NCI-H1417 (cell line): ENCODE measurements around the gene AEBP2.
"Not testable (repeated sequence)": the region's sequence is repeated elsewhere in the genome, so short reads cannot be mapped to it uniquely, and the experiment has no call there.

Source experiments
- DNase-seq, 3 experiments: peaks; one replicate each; lab custom pipeline; 2025; lab: John Stamatoyannopoulos, UW

Gene AEBP2

DNA sequence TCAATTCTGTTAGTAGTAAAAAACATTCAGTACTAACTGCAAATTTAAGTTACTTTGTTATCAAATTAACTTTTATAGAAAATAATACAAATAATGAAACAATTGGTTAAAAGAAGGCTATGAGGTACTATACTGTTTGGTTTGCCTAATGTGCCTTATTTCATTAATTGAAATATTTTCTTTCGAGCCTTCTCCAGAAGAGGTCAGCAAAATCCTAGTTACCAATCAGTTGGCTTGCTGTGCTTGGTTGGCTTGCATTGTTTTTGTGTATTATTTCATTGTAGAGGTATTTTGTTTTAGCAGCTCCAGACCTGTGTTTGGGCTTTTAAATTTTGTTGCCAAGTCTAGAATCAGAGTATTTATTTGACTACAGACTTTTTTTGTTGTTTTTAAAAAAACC, 68.5 kb downstream of the AEBP2 start:
- no peak for DNase-seq

DNA sequence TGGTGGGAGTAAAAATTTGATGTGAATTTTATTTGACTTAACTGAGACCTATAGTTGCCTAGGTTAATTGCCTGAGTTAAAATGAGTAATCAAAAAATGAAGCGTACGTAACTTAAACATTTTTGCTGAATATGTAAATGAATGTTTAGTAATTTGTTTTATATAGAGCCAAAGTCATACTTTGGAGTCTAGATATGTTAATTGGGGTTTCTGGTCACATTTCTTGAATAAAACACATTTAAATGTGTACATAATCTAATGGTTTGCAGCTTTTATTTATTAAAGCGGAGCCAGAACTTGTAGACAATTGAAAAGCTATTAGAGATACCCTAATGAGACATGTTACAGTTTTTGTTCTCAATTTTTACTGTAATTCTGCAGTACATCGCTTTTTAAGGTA, 71.2 kb downstream of the AEBP2 start:
- DNase-seq, result no peak

DNA sequence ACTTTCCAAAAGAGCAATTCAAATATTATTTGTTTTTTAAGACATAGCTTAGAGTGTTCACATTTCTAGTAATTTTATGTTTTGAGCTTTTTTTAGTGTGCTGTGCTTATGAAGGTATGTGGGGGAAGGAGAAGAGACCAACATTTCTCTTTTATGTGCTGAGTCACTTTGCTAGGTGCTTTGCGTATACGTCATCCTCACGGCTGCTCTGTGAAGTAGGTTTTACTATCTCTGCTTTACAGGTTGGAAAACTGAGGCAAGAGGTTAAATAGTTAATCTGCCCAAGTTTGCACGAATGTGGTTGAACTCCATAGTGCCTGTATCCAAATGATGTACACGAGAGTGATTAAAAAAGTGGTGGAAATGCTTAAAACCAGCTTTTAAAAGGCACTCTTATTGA, 75.9 kb downstream of the AEBP2 start:
- DNase-seq, result no peak

GRCh38 chr12:19517583-19517982, 78.3 kb downstream of the AEBP2 start:
- DNase-seq, result no peak

- peak in 1 of 3 experiments; percentile 49 for DNase-seq
Observed at GRCh38 chr12:19518209-19518608, 78.9 kb downstream of the AEBP2 start.

DNA sequence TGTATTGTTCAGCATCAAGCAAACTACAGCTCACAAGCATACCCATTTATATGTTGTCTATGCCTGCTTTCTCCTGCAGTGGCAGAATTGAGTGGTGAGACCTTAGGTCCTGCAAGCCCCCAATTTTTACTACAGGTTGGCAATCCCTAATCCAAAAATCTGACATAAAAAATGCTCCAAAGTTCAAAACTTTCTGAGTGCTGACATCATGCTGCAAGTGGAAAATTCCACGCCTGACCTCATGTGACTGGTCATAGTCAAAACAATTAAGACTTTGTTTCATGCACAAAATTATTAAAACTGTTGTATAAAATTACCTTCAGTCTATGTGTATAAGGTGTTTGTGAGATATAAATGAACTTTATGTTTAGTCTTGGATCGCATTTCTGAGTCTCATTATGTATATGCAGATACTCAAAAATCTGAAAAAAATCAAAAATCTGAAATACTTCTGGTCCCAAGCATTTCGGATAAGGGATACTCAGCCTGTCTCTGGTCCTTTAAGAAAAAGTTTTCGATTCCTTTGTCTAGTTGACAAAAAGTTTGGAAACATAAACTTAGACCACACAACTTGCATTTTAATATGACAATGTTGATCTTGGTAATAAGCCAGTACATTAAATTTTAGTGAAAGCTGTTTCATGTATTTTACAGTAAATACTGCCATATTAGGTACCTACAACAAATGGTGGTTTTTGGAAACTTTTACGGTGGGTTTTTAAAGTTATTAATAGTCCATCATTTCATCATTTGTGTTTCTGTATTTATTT, 81.5 kb downstream of the AEBP2 start:
- no peak for DNase-seq

GRCh38 chr12:19525274-19525673, 86.0 kb downstream of the AEBP2 start:
- no peak for DNase-seq

- DNase-seq, result no peak
Observed at GRCh38 chr12:19527866-19528265, 88.6 kb downstream of the AEBP2 start.

GRCh38 chr12:19528750-19529149, 89.5 kb downstream of the AEBP2 start:
- no peak for DNase-seq

DNA sequence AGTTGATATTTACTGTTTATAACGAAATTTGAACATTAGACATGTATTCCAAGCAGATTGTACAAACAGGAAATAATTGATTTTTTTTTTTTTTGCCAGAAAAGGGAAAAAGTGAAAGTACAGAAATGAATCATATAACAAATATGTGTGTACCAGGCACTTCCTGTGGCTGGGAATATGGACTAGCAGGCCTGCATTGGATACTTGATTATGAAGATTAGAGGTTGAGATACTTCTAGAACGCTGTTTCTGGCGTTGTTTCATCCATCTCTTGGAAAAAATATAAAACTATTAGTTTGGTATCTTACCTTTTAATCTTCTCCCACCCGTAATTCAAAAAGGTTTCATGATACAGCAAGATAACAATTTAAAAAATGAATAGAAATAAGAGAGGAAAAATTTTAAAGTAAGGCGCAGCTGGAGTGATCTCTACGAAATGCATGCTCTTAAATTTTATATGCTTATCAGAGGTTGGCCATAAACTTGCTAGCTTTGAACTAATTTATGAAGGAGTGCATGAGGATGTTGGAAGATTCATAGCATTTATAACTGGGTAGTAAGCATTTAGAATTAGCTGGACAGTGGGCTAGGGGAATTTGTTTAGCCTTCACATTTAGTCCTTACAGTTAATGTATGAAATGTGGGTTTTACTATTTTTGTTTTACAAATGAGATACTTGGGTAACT, 90.8 kb downstream of the AEBP2 start:
- DNase-seq, result no peak

DNA sequence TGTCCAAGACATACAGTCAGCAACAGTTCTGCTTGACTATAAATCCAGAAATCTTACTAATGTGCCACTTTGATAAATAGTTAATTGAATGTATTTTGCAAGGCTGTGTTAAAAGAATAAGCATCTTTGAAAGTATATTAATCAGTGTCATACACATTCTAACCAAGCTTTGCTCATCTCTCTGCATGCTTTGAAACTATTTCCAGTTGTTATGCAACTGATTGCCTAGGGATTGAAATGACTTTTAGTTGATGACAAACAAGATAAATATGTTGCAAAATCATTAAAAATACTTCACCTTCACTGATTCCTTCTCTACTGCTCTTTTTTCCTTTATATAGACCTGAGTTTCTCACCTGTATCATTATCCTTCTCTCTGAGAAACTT, 91.3 kb downstream of the AEBP2 start:
- no peak for DNase-seq

DNA sequence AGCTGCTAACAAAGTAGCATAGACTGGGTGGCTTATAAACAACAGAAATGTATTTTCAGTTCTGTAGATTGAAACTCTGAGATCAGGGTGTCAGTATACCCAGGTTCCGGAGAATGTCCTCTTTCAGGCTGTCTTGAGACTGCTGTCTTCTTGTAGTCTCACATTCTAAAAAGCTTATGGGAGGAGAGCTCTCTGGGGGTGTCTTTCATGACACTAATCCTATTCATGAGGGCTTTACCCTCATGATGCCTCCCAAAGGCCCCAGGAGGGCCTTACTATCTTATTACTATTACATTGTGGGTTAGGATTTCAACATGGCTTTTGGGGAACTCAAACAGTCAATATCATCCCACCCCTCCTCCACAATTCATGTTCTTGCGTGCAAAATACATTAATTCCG, 94.3 kb downstream of the AEBP2 start:
- no peak for DNase-seq

DNA sequence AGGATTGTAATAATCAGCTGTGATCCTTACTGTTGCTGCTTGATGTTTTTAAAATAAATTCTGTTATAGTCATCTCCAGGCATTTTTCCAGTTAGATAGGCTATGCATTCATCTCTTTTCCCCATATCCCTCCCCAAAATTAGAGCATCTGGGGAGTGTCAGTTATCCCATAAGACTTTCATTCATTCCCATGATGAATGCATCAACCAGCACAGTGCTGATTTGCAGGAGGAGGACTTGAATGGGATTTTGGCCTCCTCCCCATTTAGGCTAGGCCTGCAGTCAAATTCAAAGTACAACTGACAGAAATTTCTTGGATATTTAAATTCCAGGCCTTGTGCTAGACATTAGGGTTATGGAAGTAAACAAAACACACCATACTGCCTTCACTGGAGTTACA, 99.8 kb downstream of the AEBP2 start:
- no peak for DNase-seq

DNA sequence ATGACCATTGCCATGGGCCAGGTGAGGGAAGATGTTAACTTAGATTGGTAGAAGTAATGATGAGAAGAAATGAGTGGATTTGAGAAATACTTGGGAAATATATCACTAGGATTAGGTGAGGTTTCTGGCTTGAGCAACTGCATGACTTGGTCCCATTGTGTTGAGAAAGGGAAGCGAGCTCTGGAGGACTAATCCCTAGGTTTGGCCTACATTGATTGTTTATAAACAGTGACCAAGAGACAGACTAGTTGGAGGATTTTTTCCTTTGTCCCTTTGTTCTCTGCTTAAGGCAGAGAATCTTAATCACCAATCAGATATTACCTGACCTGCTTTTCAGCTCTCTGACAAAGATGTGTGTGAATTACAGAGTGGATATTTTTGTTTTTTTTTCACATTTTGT, 100.5 kb downstream of the AEBP2 start:
- no peak for DNase-seq

- DNase-seq, result peak in 1 of 3 experiments; percentile 9
Observed at GRCh38 chr12:19542606-19543005, 103.3 kb downstream of the AEBP2 start.

- no peak for DNase-seq
Observed at GRCh38 chr12:19544353-19544752, 105.1 kb downstream of the AEBP2 start.

GRCh38 chr12:19545301-19545700, 106.0 kb downstream of the AEBP2 start:
- DNase-seq, result no peak

DNA sequence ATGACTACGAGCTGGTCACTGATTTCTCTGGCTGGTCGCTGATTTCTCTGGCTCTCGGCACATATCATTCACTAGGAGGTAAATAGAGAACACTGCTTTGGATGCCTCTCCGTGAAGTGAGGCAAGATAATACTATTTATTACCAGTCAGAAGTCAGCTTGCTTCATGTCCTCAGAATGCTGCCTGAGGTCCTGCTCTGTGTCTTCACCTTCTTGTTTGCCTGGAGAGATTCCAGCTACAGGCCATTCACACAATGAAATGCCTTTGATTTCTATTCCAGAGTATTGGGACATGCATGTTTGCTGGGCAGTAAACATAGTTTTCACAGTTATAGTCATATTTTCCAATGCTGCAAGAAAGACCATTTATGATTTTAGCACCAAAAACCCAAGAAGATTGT, 106.7 kb downstream of the AEBP2 start:
- no peak for DNase-seq

DNA sequence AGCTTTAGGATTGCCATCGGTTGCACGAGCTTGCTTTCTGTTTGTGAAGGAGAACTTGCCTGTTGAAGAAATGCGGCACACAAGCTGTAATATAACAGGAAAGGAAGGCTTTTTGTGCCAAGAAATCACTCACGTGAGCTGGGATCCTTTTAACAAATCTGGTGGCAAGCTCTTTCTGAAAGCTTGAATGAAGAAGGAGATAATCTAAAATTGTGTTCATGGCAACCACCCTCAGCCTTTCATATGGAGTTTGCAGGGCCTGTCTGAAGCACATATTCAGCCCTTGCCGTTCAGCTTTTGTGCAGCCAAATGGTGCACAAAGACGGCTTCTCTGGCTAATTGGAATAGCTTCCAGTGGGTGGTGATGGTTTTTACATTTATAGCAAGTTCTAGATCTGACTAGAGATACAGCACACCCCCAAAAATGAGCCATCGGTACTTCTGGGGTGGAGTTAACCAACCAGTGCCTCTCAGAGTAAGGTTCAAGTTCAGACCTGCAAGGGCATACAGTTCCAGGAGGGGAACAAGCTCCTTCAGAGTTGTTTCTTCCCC, 107.4 kb downstream of the AEBP2 start:
- DNase-seq, result no peak

- DNase-seq, result no peak
Observed at GRCh38 chr12:19547271-19547671, 108.0 kb downstream of the AEBP2 start.

GRCh38 chr12:19548834-19549233, 109.5 kb downstream of the AEBP2 start:
- no peak for DNase-seq

- no peak for DNase-seq
Observed at GRCh38 chr12:19550626-19551025, 111.3 kb downstream of the AEBP2 start.

- not testable (repeated sequence) for DNase-seq
Observed at GRCh38 chr12:19552441-19553097, 113.3 kb downstream of the AEBP2 start.
